DND-41 (cell line): ENCODE measurements around the gene MS4A8.

Experiments used
- ATAC-seq: fragments of 200-7000 bp; cut with Tn5 transposase; 3 replicates; pipeline ENCODE4 v1.9.1; 2021; ENCODE audit warnings: low read depth; ENCODE audit not compliant: insufficient read depth
- DNase-seq: peaks from one replicate; pipeline ENCODE4 v3.0.0-alpha.2; 2020
- H2AFZ ChIP-seq: 2 replicates; pipeline ENCODE4 v1.6.0; 2012; ENCODE audit warnings: low read depth, low read length
- H3K27ac ChIP-seq: 2 replicates; pipeline ENCODE4 v1.5.1; 2012; ENCODE audit warnings: low read length, inconsistent platforms
- H3K27me3 ChIP-seq: fragments of 200-600 bp; sonication (generic); 2 replicates; pipeline ENCODE4 v1.6.0; 2012; ENCODE audit warnings: low read length, mild to moderate bottlenecking, inconsistent platforms; ENCODE audit not compliant: insufficient read depth, poor library complexity
- H3K36me3 ChIP-seq: 2 replicates; pipeline ENCODE4 v1.5.1; 2012; ENCODE audit warnings: low read length, inconsistent platforms; ENCODE audit not compliant: insufficient read depth
- H3K4me1 ChIP-seq: 2 replicates; pipeline ENCODE4 v1.5.1; 2012; ENCODE audit warnings: mild to moderate bottlenecking, low read length; ENCODE audit not compliant: insufficient read depth
- H3K4me2 ChIP-seq: 2 replicates; pipeline ENCODE4 v1.6.0; 2012; ENCODE audit warnings: mild to moderate bottlenecking, moderate library complexity, low read length, inconsistent platforms; ENCODE audit not compliant: insufficient read depth
- H3K4me3 ChIP-seq, 2 experiments: fragments of 200-600 bp in 1 of 2; shearing (Covaris generic) in 1 of 2; 2 replicates each; pipeline ENCODE4 v1.5.1; 2012 to 2016; ENCODE audit warnings: inconsistent platforms in 2 of 2, low read length in 2 of 2, mild to moderate bottlenecking in 2 of 2, low read depth in 1 of 2, moderate library complexity in 1 of 2
- H3K79me2 ChIP-seq: 2 replicates; pipeline ENCODE4 v1.6.0; 2012; ENCODE audit warnings: low read length, inconsistent platforms; ENCODE audit not compliant: insufficient read depth
- H3K9ac ChIP-seq: 2 replicates; pipeline ENCODE4 v1.6.0; 2012; ENCODE audit warnings: low read depth, mild to moderate bottlenecking, inconsistent platforms, low read length, moderate library complexity
- H3K9me3 ChIP-seq: 2 replicates; pipeline ENCODE4 v1.5.1; 2012; ENCODE audit warnings: low read length, moderate library complexity, mild to moderate bottlenecking, inconsistent platforms; ENCODE audit not compliant: insufficient read depth, severe bottlenecking
- H4K20me1 ChIP-seq: 2 replicates; pipeline ENCODE4 v1.6.0; 2012; ENCODE audit warnings: low read length; ENCODE audit not compliant: insufficient read depth
- CTCF ChIP-seq: IDR thresholded peaks from 2 replicates; pipeline ENCODE4 v1.5.1; 2012; ENCODE audit warnings: borderline replicate concordance, low read length, moderate library complexity, mild to moderate bottlenecking; ENCODE audit not compliant: poor library complexity, severe bottlenecking; ENCODE audit errors: extremely low read depth
- EZH2 ChIP-seq: IDR thresholded peaks from 3 replicates; pipeline ENCODE4 v1.6.1; 2012; ENCODE audit warnings: borderline replicate concordance, low read depth, mild to moderate bottlenecking, moderate library complexity, low read length, inconsistent platforms; ENCODE audit not compliant: severe bottlenecking

MS4A8 gene

DNA sequence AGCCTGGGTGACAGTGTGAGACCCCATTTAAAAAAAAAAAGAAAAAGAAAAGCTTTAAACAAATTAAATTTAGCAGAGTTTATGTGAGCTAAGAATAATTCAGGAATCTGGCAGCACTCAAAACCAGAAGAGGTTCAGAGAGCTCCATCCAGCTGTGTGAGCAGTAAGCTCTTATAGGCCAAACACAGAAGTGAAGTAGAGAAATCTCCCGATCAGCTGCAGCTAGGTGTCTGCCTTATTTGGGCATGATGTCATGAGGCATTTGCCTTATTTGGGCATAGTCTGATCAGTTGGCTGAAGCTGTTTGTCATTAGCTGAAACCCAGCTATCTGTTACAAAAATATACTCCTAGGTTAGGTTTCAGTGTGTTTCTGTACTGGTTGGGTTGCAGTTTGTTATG is 65.5 kb downstream of the MS4A8 start:
- no peak overlapping the region for H2AFZ ChIP-seq
- no peaks in the 10 kb centered on the region for H3K4me1 ChIP-seq
- no peak overlapping the region for H3K4me2 ChIP-seq
- no peak overlapping the region for H3K27ac ChIP-seq
- no peaks in the 10 kb centered on the region for H3K27me3 ChIP-seq
- H3K9me3 ChIP-seq = no peaks in the 10 kb centered on the region
- H3K79me2 ChIP-seq = no peaks in the 10 kb centered on the region
- no peak overlapping the region for H3K4me3 ChIP-seq
- no peak for ATAC-seq
- H3K9ac ChIP-seq = no peak overlapping the region
- no peaks in the 10 kb centered on the region; the same call in 1 of the 2 replicates for H4K20me1 ChIP-seq
- H3K36me3 ChIP-seq = no peaks in the 10 kb centered on the region
- no peak for TF ChIP-seq EZH2
- TF ChIP-seq CTCF = no peak
- no peak for DNase-seq

GRCh38 chr11:60765355-60765754 is 65.9 kb downstream of the MS4A8 start:
- H2AFZ ChIP-seq = no peak overlapping the region
- no peak overlapping the region for H3K9ac ChIP-seq
- no peaks in the 10 kb centered on the region for H3K36me3 ChIP-seq
- H3K4me1 ChIP-seq = no peaks in the 10 kb centered on the region
- H3K79me2 ChIP-seq = no peaks in the 10 kb centered on the region
- no peak overlapping the region for H3K27ac ChIP-seq
- H3K9me3 ChIP-seq = no peaks in the 10 kb centered on the region
- no peak for TF ChIP-seq CTCF
- TF ChIP-seq EZH2 = no peak
- no peaks in the 10 kb centered on the region for H3K27me3 ChIP-seq
- ATAC-seq (no peak), DNase-seq (no peak)
- H3K4me3 ChIP-seq = no peak overlapping the region
- no peaks in the 10 kb centered on the region; the same call in 1 of the 2 replicates for H4K20me1 ChIP-seq
- no peak overlapping the region for H3K4me2 ChIP-seq
